ENCODE measurements around the gene PPIE. TPM values are rescaled to one million over a fixed set of nuclear protein-coding genes. Genes with fewer than 3 reads are reported as not detected.

PPIE gene
- total and polyA plus RNA-seq, 2 donors (not counting 1 experiment from before 2014, with no cell fraction given), result 68.6 to 78.3 TPM

DNA sequence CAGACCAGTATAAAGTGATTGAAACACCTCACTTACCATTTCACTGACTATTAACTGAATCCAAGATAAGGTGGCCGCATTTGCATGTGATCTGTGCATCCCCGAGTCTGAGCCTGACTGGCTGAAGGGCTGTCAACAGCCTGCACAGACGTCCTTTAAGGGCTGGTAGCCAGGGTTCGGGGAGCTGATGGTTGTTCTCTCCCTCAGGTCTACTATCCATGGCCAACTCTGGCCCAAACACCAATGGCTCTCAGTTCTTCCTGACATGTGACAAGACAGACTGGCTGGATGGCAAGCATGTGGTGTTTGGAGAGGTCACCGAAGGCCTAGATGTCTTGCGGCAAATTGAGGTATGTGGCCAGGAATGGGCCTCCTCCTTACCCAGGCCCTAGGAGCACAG lies 14.0 kb downstream of the PPIE start:
- Histone ChIP-seq H3K4me1 (ENCODE audit: control insufficient read depth in 2 of 2, insufficient read depth in 2 of 2, low read length in 2 of 2) (no peaks in the 10 kb centered on the region), H3K36me3 (replicated peaks in 1 of 2; ENCODE audit: control extremely low read depth in 1 of 2, control insufficient read depth in 1 of 2, extremely low read depth in 1 of 2, insufficient read depth in 2 of 2, low read length in 1 of 2) (peaks cover 5 to 92% of the 10 kb centered on the region in 2 experiments), H3K27me3 (replicated peaks in 1 of 4; ENCODE audit: control extremely low read depth in 1 of 4, control insufficient read depth in 3 of 4, insufficient read depth in 4 of 4, low read length in 3 of 4) (no peaks in the 10 kb centered on the region), H3K79me2 (ENCODE audit: control insufficient read depth, insufficient read depth, low read length) (no peaks in the 10 kb centered on the region), H3K4me2 (replicated peaks; ENCODE audit: low read depth, low read length, poor library complexity, severe bottlenecking) (no peak overlapping the region), H2AFZ (ENCODE audit: insufficient read depth, low read depth, low read length, poor library complexity, severe bottlenecking) (no peak overlapping the region), H3K27ac (ENCODE audit: low read length in 2 of 2) (no peak overlapping the region), H3K9me3 (ENCODE audit: control extremely low read depth in 1 of 3, control insufficient read depth in 2 of 3, insufficient read depth in 1 of 3, low read length in 2 of 3) (no peaks in the 10 kb centered on the region), H3K9ac (ENCODE audit: low read length) (no peak overlapping the region), H3K4me3 (ENCODE audit: control extremely low read depth in 1 of 5, extremely low read depth in 1 of 5, insufficient read depth in 1 of 5, low read depth in 2 of 5, low read length in 4 of 5) (no peak overlapping the region), H4K20me1 (ENCODE audit: control insufficient read depth, insufficient read depth, low read length, poor library complexity, severe bottlenecking) (peaks cover 5% of the 10 kb centered on the region)
- TF ChIP-seq EZH2 (IDR thresholded peaks at IDR 0.05; ENCODE audit: borderline replicate concordance, insufficient read depth, low read depth, low read length, poor library complexity, severe bottlenecking) (no peak), CTCF (IDR thresholded peaks at IDR 0.05) (no peak)
- CTCF ChIA-PET, result interaction anchor here (1.0 kb wide), 1 partner anchor 64 kb away, joined by 3 read pairs; no protein-coding TSS in a partner anchor
- no peak overlapping the region for H3K27ac Mint-ChIP-seq
- POLR2A ChIA-PET, result no interaction called here
- H3K4me3 Mint-ChIP-seq, result no peak overlapping the region
- ATAC-seq (ENCODE audit: low read depth), result no peak
- H3K4me1 Mint-ChIP-seq, result no peaks in the 10 kb centered on the region
- WGBS (ENCODE audit: insufficient coverage), result 97% methylated on average over 5 of the region's 6 CpGs
- no peaks in the 10 kb centered on the region for H3K27me3 Mint-ChIP-seq
- DNase-seq, result no peak
- intact Hi-C loops (cut with micrococcal nuclease), result no loop called here
- H3K9me3 Mint-ChIP-seq (ENCODE audit: insufficient read depth), result no peaks in the 10 kb centered on the region

- Histone ChIP-seq H3K9ac (ENCODE audit: low read length) (no peak overlapping the region), H3K4me2 (replicated peaks; ENCODE audit: low read depth, low read length, poor library complexity, severe bottlenecking) (no peak overlapping the region), H4K20me1 (ENCODE audit: control insufficient read depth, insufficient read depth, low read length, poor library complexity, severe bottlenecking) (peaks cover 5% of the 10 kb centered on the region), H2AFZ (ENCODE audit: insufficient read depth, low read depth, low read length, poor library complexity, severe bottlenecking) (no peak overlapping the region), H3K4me1 (ENCODE audit: control insufficient read depth in 2 of 2, insufficient read depth in 2 of 2, low read length in 2 of 2) (no peaks in the 10 kb centered on the region), H3K27ac (ENCODE audit: low read length in 2 of 2) (no peak overlapping the region), H3K4me3 (ENCODE audit: control extremely low read depth in 1 of 5, extremely low read depth in 1 of 5, insufficient read depth in 1 of 5, low read depth in 2 of 5, low read length in 4 of 5) (no peak overlapping the region), H3K27me3 (replicated peaks in 1 of 4; ENCODE audit: control extremely low read depth in 1 of 4, control insufficient read depth in 3 of 4, insufficient read depth in 4 of 4, low read length in 3 of 4) (no peaks in the 10 kb centered on the region), H3K79me2 (ENCODE audit: control insufficient read depth, insufficient read depth, low read length) (no peaks in the 10 kb centered on the region), H3K36me3 (replicated peaks in 1 of 2; ENCODE audit: control extremely low read depth in 1 of 2, control insufficient read depth in 1 of 2, extremely low read depth in 1 of 2, insufficient read depth in 2 of 2, low read length in 1 of 2) (peaks cover 4 to 91% of the 10 kb centered on the region in 2 experiments), H3K9me3 (ENCODE audit: control extremely low read depth in 1 of 3, control insufficient read depth in 2 of 3, insufficient read depth in 1 of 3, low read length in 2 of 3) (no peaks in the 10 kb centered on the region)
- WGBS (ENCODE audit: insufficient coverage), result 98% methylated on average over 9 of the region's 16 CpGs
- no peak for ATAC-seq (ENCODE audit: low read depth)
- ChIA-PET CTCF (interaction anchor here (1.0 kb wide), 1 partner anchor 64 kb away, joined by 3 read pairs; no protein-coding TSS in a partner anchor), POLR2A (no interaction called here)
- Mint-ChIP-seq H3K27me3 (no peaks in the 10 kb centered on the region), H3K9me3 (ENCODE audit: insufficient read depth) (no peaks in the 10 kb centered on the region), H3K27ac (no peak overlapping the region), H3K4me1 (no peaks in the 10 kb centered on the region), H3K4me3 (no peak overlapping the region)
- intact Hi-C loops (cut with micrococcal nuclease), result no loop called here
- TF ChIP-seq EZH2 (IDR thresholded peaks at IDR 0.05; ENCODE audit: borderline replicate concordance, insufficient read depth, low read depth, low read length, poor library complexity, severe bottlenecking), result no peak
- no peak for TF ChIP-seq CTCF (IDR thresholded peaks at IDR 0.05)
- DNase-seq, result no peak
Observed at GRCh38 chr1:39753132-39754025, 14.7 kb downstream of the PPIE start.

Data from B cell (primary cell).